NCI-H146 (cell line): ENCODE results near the gene ZNFX1.

Experiments used
- DNase-seq: peaks from one replicate; lab custom pipeline; 2025; lab: John Stamatoyannopoulos, UW

ZNFX1 gene

GRCh38 chr20:49292010-49292409, 14.2 kb upstream of the ZNFX1 start:
- no peak for DNase-seq

GRCh38 chr20:49291200-49291599, 13.3 kb upstream of the ZNFX1 start:
- DNase-seq, result no peak

DNA sequence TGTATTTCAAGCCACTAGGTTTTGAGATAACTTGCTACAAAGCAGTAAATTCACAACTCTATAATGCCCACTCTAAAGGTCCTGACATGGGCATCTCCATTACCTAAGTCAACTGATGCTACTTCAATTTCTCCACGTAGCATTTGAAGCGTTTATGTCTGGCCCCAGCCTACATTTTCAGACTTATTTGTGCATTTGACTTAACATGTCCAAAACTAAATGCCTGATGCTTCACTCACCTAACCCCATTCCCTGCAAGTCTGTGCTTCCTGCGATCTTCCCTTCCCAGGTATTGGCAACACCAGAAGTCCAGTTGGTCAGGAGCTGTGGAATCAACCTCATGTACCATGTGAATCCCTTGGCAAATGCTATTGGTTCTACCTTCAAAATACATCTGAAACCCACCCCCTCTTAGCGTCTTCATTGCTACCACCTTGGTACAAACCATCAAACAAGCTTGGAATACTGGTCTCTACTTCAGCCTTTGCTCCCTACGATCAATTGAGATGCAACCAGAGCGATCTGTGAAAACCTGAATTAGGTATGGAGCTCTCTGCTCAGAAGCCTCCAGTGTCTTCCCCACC, 12.8 kb upstream of the ZNFX1 start:
- no peak for DNase-seq

GRCh38 chr20:49288784-49289696, 11.2 kb upstream of the ZNFX1 start:
- no peak for DNase-seq

- DNase-seq, result no peak
These were observed 10.4 kb upstream of the ZNFX1 start for GRCh38 chr20:49288250-49288751.

DNA sequence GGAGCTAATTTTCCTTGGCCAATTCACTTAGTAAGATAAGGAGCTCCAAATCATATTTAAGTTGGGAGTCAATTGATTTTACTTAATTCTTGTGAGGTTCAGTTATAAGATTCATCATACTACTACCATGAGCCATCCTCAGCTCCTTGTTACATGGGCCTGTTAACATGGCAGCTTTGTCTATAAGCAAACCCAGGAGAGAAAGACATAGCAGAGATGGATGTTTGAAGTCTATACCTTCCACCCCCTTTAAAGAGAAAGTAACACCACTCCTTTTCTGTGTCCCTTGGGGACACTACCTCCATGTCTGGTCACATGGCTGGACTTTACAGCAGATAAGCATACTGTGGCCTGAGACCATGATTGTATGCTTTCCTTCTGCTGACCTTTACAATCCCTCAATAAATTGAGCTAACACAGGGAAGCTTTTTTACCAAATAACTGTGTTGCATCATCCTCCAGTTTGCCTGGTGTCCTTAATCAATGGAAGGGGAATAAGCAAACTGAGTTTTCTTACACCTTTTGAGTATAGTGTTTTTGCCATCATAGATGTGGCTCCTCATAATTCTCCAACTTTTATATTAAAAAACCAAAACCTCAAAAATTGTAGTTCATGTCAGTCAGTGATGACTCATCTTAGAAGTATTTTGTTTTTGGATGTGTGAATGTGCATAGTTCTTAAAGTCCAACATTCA, 9.8 kb upstream of the ZNFX1 start:
- no peak for DNase-seq

DNA sequence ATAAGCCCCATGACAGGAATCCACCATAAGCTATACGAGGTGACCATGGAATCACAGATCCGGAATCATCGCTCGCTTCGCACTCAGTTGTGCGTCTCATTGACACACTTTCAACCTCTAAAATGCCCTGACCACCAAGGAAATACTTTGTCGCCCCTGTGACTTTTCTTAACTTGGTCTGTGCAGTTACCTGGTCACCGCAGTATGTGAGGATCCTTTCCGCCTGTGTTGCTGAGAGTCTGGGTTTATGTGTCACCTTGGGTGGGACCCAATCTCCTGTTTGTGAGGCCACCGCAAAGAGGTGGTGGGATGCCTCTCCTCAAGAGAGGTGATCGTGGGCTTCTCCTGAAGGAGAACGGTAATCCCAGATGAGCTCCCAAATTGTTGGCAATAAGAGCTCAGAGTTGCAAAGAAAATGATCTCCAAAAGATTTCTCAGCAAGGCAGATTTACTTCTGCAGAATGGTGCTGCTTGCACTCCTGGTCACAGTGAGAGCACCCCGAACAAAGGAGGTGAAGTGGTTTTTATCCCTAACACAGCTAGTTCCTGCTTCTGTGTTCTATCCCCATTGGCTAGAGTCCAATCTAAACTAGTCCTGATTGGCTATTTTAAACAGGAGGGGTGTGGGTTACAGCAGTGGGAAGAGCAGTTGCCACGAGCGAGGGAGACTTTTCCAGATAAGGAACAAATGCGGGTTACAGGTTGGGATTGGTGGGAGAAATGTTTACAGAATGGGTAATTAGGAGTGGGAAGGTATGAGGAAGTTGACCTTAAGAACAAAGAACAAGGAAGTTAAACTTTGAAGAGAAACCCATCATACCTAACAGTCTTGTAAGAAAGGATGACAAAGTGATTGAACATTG, 9.1 kb upstream of the ZNFX1 start:
- DNase-seq, result no peak

- no peak for DNase-seq
These were observed 8.1 kb upstream of the ZNFX1 start for GRCh38 chr20:49285813-49286494.

GRCh38 chr20:49285233-49285668, 7.4 kb upstream of the ZNFX1 start:
- DNase-seq, result no peak

- no peak for DNase-seq
These were observed 7.0 kb upstream of the ZNFX1 start for GRCh38 chr20:49284818-49285217.

- DNase-seq, result no peak
These were observed 6.1 kb upstream of the ZNFX1 start for GRCh38 chr20:49283703-49284625.

DNA sequence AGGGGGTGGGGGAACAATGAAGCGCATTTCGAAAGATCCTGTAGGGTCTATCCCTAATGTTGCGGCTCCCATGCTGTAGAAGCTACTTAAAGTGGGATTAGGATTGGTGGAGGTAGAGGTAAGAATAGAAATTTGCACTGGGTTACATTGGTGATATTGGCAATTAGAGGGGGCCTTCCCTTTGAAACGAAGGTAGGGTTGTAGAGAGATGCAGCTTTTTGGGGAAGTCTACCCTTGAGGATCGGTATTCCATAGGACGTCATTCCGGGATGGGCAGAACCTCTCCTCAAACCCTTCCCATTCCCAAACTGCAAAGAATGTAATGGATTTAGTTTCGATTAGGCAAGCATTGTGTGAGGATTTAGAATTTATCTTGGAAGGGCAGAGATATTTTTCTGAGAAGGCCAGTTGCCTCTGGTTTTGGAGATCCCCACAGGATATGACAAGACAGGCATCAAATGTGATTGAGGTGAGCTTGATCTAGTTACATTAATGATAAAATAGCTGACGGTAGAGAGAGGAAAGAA, 5.4 kb upstream of the ZNFX1 start:
- no peak for DNase-seq

DNA sequence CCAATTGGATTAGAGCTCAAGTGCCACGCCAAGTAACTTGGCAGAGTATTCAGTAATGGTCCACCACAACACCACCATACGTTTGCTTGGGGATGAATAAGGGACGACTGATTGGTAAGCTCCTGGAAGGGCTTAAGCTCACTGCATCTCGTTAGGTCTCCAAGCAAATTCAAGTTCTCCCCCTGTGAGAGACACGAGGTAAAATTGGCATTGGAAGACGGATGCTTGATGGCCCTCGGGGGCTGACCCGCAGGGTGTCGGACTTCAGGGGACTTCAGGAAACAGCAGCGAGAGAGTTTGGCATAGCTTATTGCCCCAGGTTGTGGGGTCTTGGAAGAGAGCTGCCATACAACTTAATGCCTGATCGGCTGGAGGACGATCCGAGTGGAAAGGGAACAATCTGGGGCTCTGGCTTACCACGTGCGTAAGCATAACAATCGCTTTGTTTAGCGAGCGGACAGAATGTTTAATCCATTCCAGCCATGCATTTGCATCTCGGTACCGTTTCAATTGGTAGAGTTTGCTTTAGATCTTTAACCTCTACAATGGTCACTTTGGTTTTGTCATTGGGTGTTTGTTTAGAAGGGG, 4.8 kb upstream of the ZNFX1 start:
- no peak for DNase-seq

DNA sequence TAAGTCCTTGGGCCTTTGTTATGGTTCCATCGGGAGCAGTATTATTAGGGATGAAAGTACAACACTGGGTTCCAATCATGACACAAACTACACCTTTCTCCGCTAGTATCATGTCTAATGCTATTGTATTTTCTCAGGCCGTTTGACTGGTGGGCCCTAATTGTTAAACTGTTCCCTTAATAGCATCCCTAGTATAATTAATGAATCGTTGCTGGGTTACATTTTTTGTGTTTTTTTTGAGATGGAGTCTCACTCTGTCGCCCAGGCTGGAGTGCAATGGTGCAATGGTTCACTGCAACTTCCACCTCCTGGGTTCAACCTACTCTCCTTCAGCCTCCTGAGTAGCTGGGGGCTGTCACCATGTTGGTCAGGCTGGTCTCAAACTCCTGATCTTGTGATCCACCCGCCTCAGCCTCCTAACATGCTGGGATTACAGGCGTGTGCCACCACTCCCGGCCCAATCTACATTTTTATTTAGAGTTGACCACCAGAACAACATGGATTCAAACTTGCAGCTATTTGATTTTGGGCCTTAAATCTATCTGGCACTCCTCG, 4.1 kb upstream of the ZNFX1 start:
- no peak for DNase-seq

- DNase-seq, result no peak
These were observed 3.4 kb upstream of the ZNFX1 start for GRCh38 chr20:49281059-49281912.

- DNase-seq, result no peak
These were observed 2.7 kb upstream of the ZNFX1 start for GRCh38 chr20:49280463-49281058.

DNA sequence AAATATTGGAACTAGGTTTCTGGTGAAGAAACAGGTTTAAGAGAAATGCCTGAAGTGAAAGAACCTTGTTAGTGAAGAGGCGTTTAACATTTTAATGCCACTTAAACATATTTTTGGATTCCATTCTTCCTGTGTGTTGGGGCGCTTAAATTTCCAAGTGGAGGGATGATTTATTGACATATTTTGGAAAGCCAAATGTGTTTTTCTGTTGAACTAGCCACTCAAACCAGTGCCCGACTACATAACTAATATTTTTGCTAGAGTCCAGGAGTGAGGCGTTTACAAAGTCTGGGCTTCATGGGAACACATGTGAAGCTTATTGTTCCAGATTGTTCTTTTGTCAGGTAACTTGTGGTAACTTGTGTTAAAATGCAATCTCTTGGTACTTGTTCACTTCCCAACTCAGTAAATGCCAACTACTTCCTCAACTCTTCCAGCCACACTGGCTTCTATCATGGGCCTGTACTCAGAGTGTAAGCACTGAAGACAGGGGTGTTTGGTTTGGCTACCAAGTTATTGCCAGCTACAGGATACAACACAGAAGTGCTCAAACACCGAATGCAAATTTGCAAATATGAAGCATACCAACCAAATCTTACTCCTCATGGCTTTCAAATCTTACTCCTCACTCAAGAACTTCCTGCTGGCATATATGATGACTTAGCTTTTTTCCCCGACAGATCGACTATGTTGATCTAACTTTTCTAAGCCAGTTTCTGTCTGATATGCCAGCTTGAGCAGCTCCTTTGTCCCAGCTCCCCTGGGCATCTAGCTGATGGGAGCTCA, 2.0 kb upstream of the ZNFX1 start:
- DNase-seq, result no peak
